HG02840 (cell line): ENCODE data around the gene LMOD3.

Experiments
- ATAC-seq: cut with Tn5 transposase; IDR thresholded peaks from one replicate; pipeline ENCODE4 v1.9.1; 2021; ENCODE audit warnings: mild to moderate bottlenecking, moderate library complexity, moderate number of reproducible peaks; ENCODE audit not compliant: unreplicated experiment, low FRiP score

The LMOD3 gene

DNA sequence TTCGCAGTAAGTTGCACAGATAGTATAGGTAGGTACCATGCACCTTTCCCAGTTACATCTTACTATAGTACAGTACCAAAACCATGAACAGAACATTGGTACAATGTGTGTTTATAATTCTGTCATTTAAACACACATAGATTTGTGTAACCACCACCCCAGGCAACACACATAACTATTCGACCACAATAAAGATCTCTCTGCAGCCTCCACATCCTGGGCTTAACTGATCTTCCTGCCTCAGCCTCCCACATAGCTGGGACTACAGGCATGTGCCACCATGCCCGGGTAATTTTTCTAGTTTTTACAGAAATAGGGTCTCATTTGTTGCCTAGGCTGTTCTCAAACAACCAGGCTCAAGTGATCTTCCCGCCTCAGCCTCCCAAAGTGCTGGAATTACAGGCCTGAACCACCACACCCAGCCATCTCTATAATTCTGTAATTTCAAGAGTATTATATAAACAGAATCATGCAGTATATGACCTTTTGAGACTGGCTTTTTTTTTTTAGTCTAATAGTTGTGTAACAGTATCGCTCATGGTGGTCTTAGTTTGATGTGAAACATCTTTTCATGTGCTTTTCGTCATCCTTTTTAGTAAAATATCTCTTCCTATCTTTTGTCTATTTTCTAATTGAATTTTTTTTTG is 57.0 kb downstream of the LMOD3 start:
- ATAC-seq: no peak

DNA sequence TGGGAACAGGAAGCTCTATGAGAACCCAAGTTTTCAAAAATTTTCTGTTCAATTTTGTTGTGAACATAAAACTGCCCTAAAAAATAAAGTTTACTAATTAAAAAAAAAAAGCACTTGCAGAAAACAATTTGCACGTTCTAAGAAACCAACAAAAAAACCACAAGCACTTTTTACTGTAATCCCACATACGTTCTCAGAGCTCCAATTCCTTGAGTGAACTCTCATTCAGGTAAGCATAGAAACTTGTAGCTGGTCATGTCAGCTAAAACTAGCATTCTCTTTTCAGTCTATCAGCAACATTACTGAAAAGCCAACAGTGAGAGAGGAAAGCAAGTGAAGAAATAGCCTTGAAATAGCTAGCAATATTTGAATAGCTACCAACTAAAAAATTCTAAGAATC is 58.8 kb downstream of the LMOD3 start:
- ATAC-seq: no peak

DNA sequence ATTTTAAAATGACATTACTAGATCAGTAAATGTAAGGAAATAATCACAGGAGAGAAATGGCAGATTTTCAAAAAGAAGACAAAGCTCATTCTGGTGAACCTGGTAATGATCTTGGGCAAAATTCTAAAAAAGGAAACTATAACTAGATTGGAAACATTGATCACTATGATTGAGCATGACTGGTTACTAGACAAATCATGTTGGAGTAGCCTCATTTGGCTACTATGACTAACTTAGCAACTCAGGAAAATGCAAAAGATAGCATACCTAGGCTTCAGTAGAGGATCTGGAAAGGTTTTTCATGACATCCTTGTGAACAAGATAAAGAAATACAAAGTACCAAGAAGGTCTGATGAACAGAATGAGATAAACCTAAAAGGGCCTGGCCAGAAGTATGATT is 62.7 kb downstream of the LMOD3 start:
- ATAC-seq: no peak

DNA sequence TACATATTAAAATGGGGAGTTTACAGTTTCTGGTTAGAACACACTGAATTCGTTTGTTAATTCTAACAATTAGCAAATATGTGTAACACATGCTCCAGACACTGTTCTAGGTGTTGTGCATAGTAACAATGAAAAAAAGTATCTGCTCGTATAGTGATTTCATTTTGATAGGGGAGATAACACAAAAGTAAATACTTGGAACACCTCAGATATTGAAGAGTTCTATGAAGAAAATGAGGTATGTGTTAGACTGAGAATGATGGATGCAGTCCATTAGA is 63.5 kb downstream of the LMOD3 start:
- ATAC-seq: no peak

DNA sequence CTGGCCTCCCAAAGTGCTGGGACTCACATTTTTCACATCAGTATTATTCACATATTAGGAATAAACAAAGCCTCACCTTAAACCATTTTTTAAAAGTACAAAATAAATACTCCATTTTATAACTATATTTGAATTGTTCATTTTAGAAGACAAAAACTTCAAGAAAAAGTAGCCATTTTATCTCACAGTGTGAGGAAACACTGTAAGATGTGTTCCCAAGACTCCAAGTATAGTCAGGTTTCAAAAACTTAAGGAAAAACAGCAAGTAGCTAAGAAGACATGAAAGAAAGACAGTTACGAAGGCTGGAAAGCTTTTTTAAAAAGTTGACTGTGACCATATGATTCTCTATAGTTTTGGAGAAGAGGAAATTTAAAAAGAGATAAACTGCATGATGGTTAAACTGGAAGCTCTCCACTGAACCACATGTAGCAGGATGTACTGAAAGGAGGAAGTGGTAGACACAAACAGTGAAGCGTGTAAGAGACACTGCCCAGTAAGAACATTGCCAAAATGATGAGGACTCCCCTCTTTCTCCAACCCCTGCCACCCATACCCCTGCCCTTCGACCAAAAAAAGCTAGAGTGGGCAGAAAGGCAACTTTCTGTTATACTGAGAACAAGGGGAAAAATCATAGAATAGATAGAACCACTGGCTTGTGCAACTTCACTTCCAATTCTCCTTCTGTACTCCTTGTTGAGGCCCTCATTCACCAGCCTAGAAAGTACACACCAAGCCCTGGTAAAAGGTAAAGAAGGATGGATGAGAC is 64.0 kb downstream of the LMOD3 start:
- no peak for ATAC-seq
